ENCODE results near the gene FXYD1. TPM values are rescaled to one million over a fixed set of nuclear protein-coding genes. Genes with fewer than 3 reads are reported as not detected.

FXYD1 gene
- 0.49 and 2.0 TPM in 2 replicates for total RNA-seq

DNA sequence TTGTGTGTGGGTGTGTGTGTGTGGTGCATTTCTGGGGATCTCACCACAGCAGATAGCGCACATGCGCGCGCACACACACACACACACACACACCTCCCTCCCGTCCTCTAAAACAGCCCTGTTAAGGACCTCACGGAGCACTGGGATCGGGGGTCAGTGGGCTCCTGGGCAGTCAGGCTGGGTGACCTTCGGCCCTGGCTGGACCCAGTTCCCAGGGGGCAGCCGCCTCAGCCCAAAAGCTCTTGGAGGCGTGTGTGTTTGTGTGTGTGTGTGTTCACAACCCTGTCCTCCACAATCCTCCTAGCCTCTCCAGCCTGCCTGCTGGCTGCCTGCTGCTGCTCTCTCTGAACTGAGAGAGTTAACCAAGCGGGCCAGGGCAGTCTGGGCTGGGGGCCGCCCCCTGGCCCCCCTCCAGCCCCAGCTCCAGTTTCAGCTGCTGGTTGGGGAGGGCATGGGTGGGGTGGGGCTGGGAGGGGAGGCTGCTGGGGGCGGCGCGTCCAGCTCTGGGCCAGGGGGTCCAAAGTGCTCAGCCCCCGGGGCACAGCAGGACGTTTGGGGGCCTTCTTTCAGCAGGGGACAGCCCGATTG is at the start of gene FXYD1:
TSS of gene FXYD1 (plus strand) at position 520 of the 588 bp plus-strand sequence. CDS start 1,256 bp downstream, outside the sequence.

DNA sequence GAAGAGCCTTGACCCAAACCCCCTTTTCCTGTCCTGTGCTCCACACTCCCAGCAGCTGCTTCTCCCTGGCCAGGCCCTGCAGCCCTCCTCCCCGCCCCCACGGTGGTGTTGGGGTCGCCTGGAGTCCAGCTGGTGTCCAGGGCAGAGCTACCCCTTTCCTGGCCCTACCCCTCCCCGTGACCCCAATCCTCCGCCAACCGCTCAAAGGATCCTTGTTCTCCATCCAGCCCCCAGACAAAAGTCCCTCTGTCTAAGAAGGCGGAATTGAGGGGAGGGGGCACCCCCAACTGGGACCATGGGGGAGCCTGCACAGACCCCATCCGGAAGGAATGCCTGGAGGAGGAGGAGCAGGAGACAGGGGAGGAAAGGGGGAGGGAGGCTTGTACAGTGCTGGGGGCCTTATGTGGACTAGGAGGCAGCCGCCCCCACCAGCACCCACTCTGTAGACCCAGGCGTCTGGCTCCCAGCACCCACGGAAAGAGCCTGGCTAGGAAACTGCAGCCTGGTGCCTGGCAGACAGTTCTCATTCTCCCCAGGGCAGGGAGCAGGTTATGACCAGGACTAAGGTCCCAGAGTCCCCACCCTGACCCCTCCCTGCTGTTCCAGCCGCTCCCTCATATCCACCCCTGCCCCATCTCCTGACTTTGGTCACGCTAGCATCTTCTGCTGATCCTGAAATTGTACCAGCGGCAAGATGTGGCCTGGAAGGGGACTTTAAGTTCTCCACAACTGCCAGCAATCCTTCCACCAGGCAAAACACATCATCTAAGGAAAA is 23.3 kb upstream of the FXYD1 start, which contains the start of gene FXYD3:
TSS of gene FXYD3 (plus strand) at position 647 of the 775 bp plus-strand sequence. CDS start 3,554 bp downstream, outside the sequence.

DNA sequence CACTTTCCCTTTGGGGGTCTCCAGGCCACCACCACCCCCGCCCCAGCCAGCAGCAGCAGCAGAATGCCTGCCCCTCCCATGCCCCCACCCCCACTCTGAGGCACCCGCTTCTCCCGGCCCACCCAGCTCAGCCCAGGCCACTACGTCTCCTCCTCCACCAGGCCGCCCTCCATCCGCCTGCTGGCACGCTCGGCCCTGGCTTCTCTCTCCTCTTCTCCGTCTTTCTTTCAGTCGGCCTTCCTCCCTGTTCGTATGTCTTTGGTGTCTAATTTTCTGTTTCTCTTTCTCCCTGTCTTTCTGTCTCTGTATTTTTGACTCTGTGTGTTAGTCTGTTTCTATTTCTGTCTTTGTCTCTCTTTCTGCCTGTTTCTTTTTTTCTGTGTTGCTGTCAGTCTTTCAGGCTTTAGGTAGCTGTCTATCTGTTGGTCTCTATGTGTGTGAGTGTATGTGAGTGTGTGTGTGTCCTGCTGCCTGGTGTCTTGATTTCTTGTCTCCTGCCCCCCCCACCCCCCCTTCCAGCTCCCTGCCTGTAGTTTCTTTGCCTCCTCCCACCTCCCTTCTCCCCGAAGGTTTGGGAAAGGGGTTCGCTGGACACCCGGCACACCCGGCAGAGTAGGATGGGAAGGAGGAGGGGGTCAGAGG is 3.9 kb upstream of the FXYD1 start, which contains the start of gene LGI4:
TSS of gene LGI4 (minus strand) at position 459 of the 642 bp plus-strand sequence. CDS start at position 80, 379 bp downstream.

GRCh38 chr19:35143231-35143715 is 4.6 kb downstream of the FXYD1 start, which contains the start of gene FXYD7:
Gene FXYD7 (plus strand): TSS chr19:35143255. CDS start chr19:35143334, 79 bp downstream.

DNA sequence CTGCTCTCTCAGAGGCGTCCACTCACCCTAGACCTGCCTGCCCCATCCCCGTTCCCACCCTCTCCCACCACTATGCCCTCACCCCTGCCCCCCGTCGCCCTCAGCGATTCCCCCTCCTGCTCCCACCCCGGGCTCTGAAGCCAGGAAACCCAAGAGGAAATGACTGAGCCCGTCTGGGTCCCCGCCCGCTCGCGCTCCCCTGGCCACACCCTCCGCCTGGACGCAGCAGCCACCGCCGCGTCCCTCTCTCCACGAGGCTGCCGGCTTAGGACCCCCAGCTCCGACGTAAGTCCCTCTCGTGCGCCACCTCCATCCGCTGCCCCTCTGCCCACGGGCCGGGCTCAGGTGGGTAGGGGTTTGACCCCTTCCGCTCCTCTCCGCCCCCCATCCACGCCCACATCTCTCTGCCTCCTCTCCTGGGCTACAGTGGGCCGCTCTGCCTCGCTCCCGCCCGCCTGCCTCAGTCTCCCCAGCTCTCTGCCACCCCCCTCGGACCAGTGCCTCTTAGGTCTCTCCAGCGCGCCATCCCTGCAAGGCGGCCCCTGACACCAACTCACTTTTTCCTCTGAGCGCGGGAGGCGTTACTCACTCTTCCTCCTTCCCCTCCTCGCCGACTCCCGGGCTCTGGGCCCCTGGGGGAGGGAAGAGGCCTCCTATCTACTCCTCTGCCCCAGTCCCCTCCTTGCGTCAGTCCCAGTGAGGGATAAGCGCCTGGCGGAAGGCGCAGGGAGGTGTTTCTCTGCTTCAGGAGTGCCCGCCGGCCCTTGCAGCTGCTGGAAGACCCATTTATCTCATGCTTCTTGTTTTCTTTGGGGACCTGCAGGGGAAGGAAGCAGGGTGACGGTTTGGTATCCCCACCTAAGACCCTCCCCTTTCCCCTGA is 16.1 kb downstream of the FXYD1 start, which contains the start of gene FXYD5:
TSS of gene FXYD5 (plus strand) at position 211 of the 882 bp plus-strand sequence. CDS start 816 bp downstream, outside the sequence.

Other genes with a start within 250 kb of the FXYD1 start
- gene ZNF30, start 211.9 kb upstream of the FXYD1 start, total RNA-seq = 0.36 and 3.1 TPM in 2 replicates
- 2.9 and 3.1 TPM in 2 replicates for gene ZNF792, start 174.6 kb upstream of the FXYD1 start, total RNA-seq
- gene GRAMD1A, start 138.5 kb upstream of the FXYD1 start, total RNA-seq = 51.4 and 69.8 TPM in 2 replicates
- gene SCN1B, start 108.4 kb upstream of the FXYD1 start, total RNA-seq = 16.2 and 31.6 TPM in 2 replicates
- gene HPN, start 97.1 kb upstream of the FXYD1 start, total RNA-seq = 0.49 TPM in 1 of 2 replicates, not detected in the other
- not detected in 2 replicates for gene FXYD3, start 23.0 kb upstream of the FXYD1 start, total RNA-seq
- 0.16 TPM in 1 of 2 replicates, not detected in the other for gene LGI4, start 3.8 kb upstream of the FXYD1 start, total RNA-seq
- not detected in 2 replicates for gene FXYD7, start 4.4 kb downstream of the FXYD1 start, total RNA-seq
- gene FXYD5, start 15.9 kb downstream of the FXYD1 start, total RNA-seq = 101 and 147 TPM in 2 replicates
- gene FAM187B, start 89.9 kb downstream of the FXYD1 start, total RNA-seq = not detected in 2 replicates
- 1.6 and 2.2 TPM in 2 replicates for gene LSR, start 110.2 kb downstream of the FXYD1 start, total RNA-seq
- gene USF2, start 130.1 kb downstream of the FXYD1 start, total RNA-seq = 50.9 and 53.4 TPM in 2 replicates
- gene HAMP, start 143.7 kb downstream of the FXYD1 start, total RNA-seq = not detected in 2 replicates
- gene MAG, start 153.3 kb downstream of the FXYD1 start, total RNA-seq = not detected in 2 replicates
- gene CD22, start 190.4 kb downstream of the FXYD1 start, total RNA-seq = not detected in 2 replicates
- not detected in 2 replicates for gene FFAR1, start 209.1 kb downstream of the FXYD1 start, total RNA-seq
- gene FFAR3, start 219.6 kb downstream of the FXYD1 start, total RNA-seq = not detected in 2 replicates
- gene GPR42, start 232.2 kb downstream of the FXYD1 start, total RNA-seq = not detected in 2 replicates